ENCODE results near the gene FUBP3. TPM values are rescaled to one million over a fixed set of nuclear protein-coding genes. Genes with fewer than 3 reads are reported as not detected.

FUBP3 gene
- total and polyA plus RNA-seq, 10 donors, result 14.7 to 46.1 (median 30.5) TPM

- no peak for DNase-seq
- TF ChIP-seq CTCF (IDR thresholded peaks at IDR 0.05 in 8 of 11, conservative IDR thresholded peaks at IDR 0.05 in 3 of 11) (no peak), POLR2AphosphoS5 (IDR thresholded peaks at IDR 0.05) (no peak), POLR2A (IDR thresholded peaks at IDR 0.05) (no peak)
These were observed 3.2 kb upstream of the FUBP3 start for GRCh38 chr9:130576176-130576575.

GRCh38 chr9:130579738-130580463, 524 bp downstream of the FUBP3 start:
- no peak for DNase-seq
- H3K27ac ChIP-seq, result peak overlapping the region; percentile 77 to 93 (median 88)
- no peaks in the 10 kb centered on the region for H3K9me3 ChIP-seq
- H3K4me3 ChIP-seq, result peak overlapping the region; percentile 69 to 99 (median 90)
- 2 to 5% (median 2%) methylated on average over 13 to 40 of the region's 40 CpGs for WGBS, 5 donors
- intact Hi-C loops (cut with DNase I; ENCODE audit: low total_unique reads), result no loop called here
- H3K36me3 ChIP-seq, result peaks cover 0 to 30% (median 0%) of the 10 kb centered on the region in 6 donors
- no peaks in the 10 kb centered on the region for H3K27me3 ChIP-seq (replicated peaks in 1 of 7)
- TF ChIP-seq CTCF (IDR thresholded peaks at IDR 0.05 in 8 of 11, conservative IDR thresholded peaks at IDR 0.05 in 3 of 11) (no peak), POLR2A (IDR thresholded peaks at IDR 0.05) (no peak), POLR2AphosphoS5 (IDR thresholded peaks at IDR 0.05) (no peak)
- peaks cover 18 to 58% (median 35%) of the 10 kb centered on the region in 6 donors for H3K4me1 ChIP-seq

More at GRCh38 chr9:130576176-130576575, 3.2 kb upstream of the FUBP3 start:
- H3K4me3 ChIP-seq, result no peak overlapping the region
- peaks cover 0 to 6% (median 0%) of the 10 kb centered on the region in 6 donors for H3K36me3 ChIP-seq
- 55 to 69% (median 65%) methylated on average over 4 of the region's 4 CpGs for WGBS, 5 donors
- no peak overlapping the region for H3K27ac ChIP-seq
- H3K9me3 ChIP-seq, result no peaks in the 10 kb centered on the region
- H3K27me3 ChIP-seq (replicated peaks in 1 of 7), result no peaks in the 10 kb centered on the region
- intact Hi-C loops (cut with DNase I; ENCODE audit: low total_unique reads), result no loop called here
- peaks cover 17 to 31% (median 24%) of the 10 kb centered on the region in 6 donors for H3K4me1 ChIP-seq

- H3K9me3 ChIP-seq, result no peaks in the 10 kb centered on the region
- H3K36me3 ChIP-seq, result peaks cover 0 to 39% (median 0%) of the 10 kb centered on the region in 6 donors
- H3K4me1 ChIP-seq, result peaks cover 18 to 76% (median 37%) of the 10 kb centered on the region in 6 donors
- no peak for DNase-seq
- H3K4me3 ChIP-seq, result no peak overlapping the region
- intact Hi-C loops (cut with DNase I; ENCODE audit: low total_unique reads), result no loop called here
- no peak overlapping the region for H3K27ac ChIP-seq
- no peaks in the 10 kb centered on the region for H3K27me3 ChIP-seq (replicated peaks in 1 of 7)
- TF ChIP-seq POLR2A (IDR thresholded peaks at IDR 0.05) (no peak), CTCF (IDR thresholded peaks at IDR 0.05 in 8 of 11, conservative IDR thresholded peaks at IDR 0.05 in 3 of 11) (no peak), POLR2AphosphoS5 (IDR thresholded peaks at IDR 0.05) (no peak)
- 90 to 95% (median 92%) methylated on average over 3 of the region's 3 CpGs for WGBS, 5 donors
These were observed 2.4 kb downstream of the FUBP3 start for GRCh38 chr9:130581766-130582165.

- Histone ChIP-seq H3K4me1 (peaks cover 15 to 69% (median 36%) of the 10 kb centered on the region in 6 donors), H3K27ac (no peak overlapping the region), H3K9me3 (no peaks in the 10 kb centered on the region), H3K36me3 (peaks cover 0 to 45% (median 0%) of the 10 kb centered on the region in 6 donors), H3K4me3 (no peak overlapping the region), H3K27me3 (replicated peaks in 1 of 7) (no peaks in the 10 kb centered on the region)
- intact Hi-C loops (cut with DNase I; ENCODE audit: low total_unique reads), result no loop called here
- WGBS, 5 donors, result 90 to 97% (median 94%) methylated on average over 4 of the region's 4 CpGs
- DNase-seq, result no peak
- TF ChIP-seq POLR2A (IDR thresholded peaks at IDR 0.05) (no peak), CTCF (IDR thresholded peaks at IDR 0.05 in 8 of 11, conservative IDR thresholded peaks at IDR 0.05 in 3 of 11) (no peak), POLR2AphosphoS5 (IDR thresholded peaks at IDR 0.05) (no peak)
These were observed 3.9 kb downstream of the FUBP3 start for GRCh38 chr9:130583271-130583670.
